Liver (tissue), 9 donors: ENCODE measurements around the gene PIK3R5. TPM values are rescaled to one million over a fixed set of nuclear protein-coding genes. Genes with fewer than 3 reads are reported as not detected.

ENCODE experiments used
- DNase-seq: peaks from one replicate; pipeline ENCODE4 v3.0.0-alpha.2; 2017; ENCODE audit warnings: low spot score
- H3K27ac ChIP-seq, 2 donors: one replicate each; pipeline ENCODE4 v1.7.0; 2013; ENCODE audit warnings: inconsistent platforms in 2 of 2, low read length in 2 of 2, control low read depth in 1 of 2, low read depth in 1 of 2, mild to moderate bottlenecking in 1 of 2
- H3K27me3 ChIP-seq, 4 donors: one replicate each; pipeline versions ENCODE4 v1.6.1 to v1.7.0; 2013; ENCODE audit warnings: low read length in 3 of 4, inconsistent platforms in 1 of 4, mild to moderate bottlenecking in 1 of 4, moderate library complexity in 1 of 4; ENCODE audit not compliant: control insufficient read depth in 4 of 4, insufficient read depth in 4 of 4
- H3K36me3 ChIP-seq, 4 donors: one replicate each; pipeline versions ENCODE4 v1.6.1 to v1.7.0; 2013; ENCODE audit warnings: low read length in 3 of 4, mild to moderate bottlenecking in 3 of 4, low read depth in 1 of 4, moderate library complexity in 1 of 4; ENCODE audit not compliant: control insufficient read depth in 4 of 4, insufficient read depth in 3 of 4
- H3K4me1 ChIP-seq, 4 donors: one replicate each; pipeline versions ENCODE4 v1.6.1 to v1.7.0; 2013; ENCODE audit warnings: low read length in 3 of 4, mild to moderate bottlenecking in 3 of 4, moderate library complexity in 1 of 4; ENCODE audit not compliant: control insufficient read depth in 4 of 4, insufficient read depth in 4 of 4
- H3K4me3 ChIP-seq, 3 donors: one replicate each; pipeline versions ENCODE4 v1.6.1 to v1.7.0; 2013; ENCODE audit warnings: low read length in 3 of 3, control low read depth in 1 of 3, low read depth in 1 of 3, mild to moderate bottlenecking in 1 of 3
- H3K9ac ChIP-seq, 2 donors: one replicate each; pipeline ENCODE4 v1.7.0; 2013; ENCODE audit warnings: low read length in 2 of 2, mild to moderate bottlenecking in 2 of 2, moderate library complexity in 2 of 2, control low read depth in 1 of 2, low read depth in 1 of 2
- H3K9me3 ChIP-seq, 4 donors: one replicate each; pipeline versions ENCODE4 v1.6.1 to v1.7.0; 2013; ENCODE audit warnings: low read length in 3 of 4; ENCODE audit not compliant: control insufficient read depth in 4 of 4
- EGR1 ChIP-seq, 2 donors: IDR thresholded peaks; 2 replicates each; pipeline ENCODE4 v1.6.1; 2016 to 2018; ENCODE audit warnings: antibody characterized with exemption in 2 of 2, low read depth in 2 of 2
- FOXA1 ChIP-seq: IDR thresholded peaks from 2 replicates; pipeline ENCODE4 v1.6.1; 2016; ENCODE audit warnings: antibody characterized with exemption
- FOXA2 ChIP-seq: IDR thresholded peaks from 2 replicates; pipeline ENCODE4 v1.6.1; 2016; ENCODE audit warnings: antibody characterized with exemption
- GABPA ChIP-seq, 2 donors: IDR thresholded peaks in 1 of 2; conservative IDR thresholded peaks in 1 of 2; 2 replicates each; pipeline ENCODE4 v1.6.1; 2016; ENCODE audit warnings: antibody characterized with exemption in 2 of 2, mild to moderate bottlenecking in 1 of 2, moderate library complexity in 1 of 2
- HNF4G ChIP-seq: IDR thresholded peaks from 2 replicates; pipeline ENCODE4 v1.6.1; 2016; ENCODE audit warnings: antibody characterized with exemption
- NR2F2 ChIP-seq: IDR thresholded peaks from 2 replicates; pipeline ENCODE4 v1.6.1; 2016; ENCODE audit warnings: antibody characterized with exemption
- RAD21 ChIP-seq, 2 donors: IDR thresholded peaks; 2 replicates each; pipeline ENCODE4 v1.6.1; 2016; ENCODE audit warnings: antibody characterized with exemption in 2 of 2, mild to moderate bottlenecking in 2 of 2
- RXRA ChIP-seq, 2 donors: IDR thresholded peaks; 2 replicates each; pipeline ENCODE4 v1.6.1; 2017 to 2018; ENCODE audit warnings: antibody characterized with exemption in 2 of 2, mild to moderate bottlenecking in 1 of 2
- SP1 ChIP-seq: IDR thresholded peaks from 2 replicates; pipeline ENCODE4 v1.6.1; 2018; ENCODE audit warnings: antibody characterized with exemption, mild to moderate bottlenecking
- TAF1 ChIP-seq: conservative IDR thresholded peaks from 2 replicates; pipeline ENCODE4 v1.6.1; 2016; ENCODE audit warnings: antibody characterized with exemption, mild to moderate bottlenecking
- YY1 ChIP-seq: IDR thresholded peaks from 2 replicates; pipeline ENCODE4 v1.6.1; 2016; ENCODE audit warnings: antibody characterized with exemption, mild to moderate bottlenecking
- WGBS: extraction: QIAGEN DNeasy Blood & Tissue Kit; methylation state at CpG from one replicate; pipeline ENCODE4 v1.1.7; 2013; 5-methylcytosine and 5-hydroxymethylcytosine counted together
- polyA plus RNA-seq, 2 donors: library from polyadenylated mRNA; stranded (reverse) in 1 of 2; unstranded in 1 of 2; fragments of 200-250 nt in 1 of 2; fragments of >200 nt in 1 of 2; fragmentation: Nextera tagmentation in 1 of 2; extraction: Ambion mirVana in 1 of 2; gene quantifications; one replicate each; pipeline versions ENCODE4 v1.2.1 to v1.2.3, GENCODE V29; 2013 to 2015
- total RNA-seq, 2 donors: library from RNA; depleted of rRNA; stranded (reverse); fragments of >200 nt; gene quantifications; one replicate each; pipeline ENCODE4 v1.2.3, GENCODE V29; 2014
- TF ChIP-seq, protein P1 (sequence below): IDR thresholded peaks from 2 replicates; pipeline ENCODE4 v1.6.1; 2016; ENCODE audit warnings: antibody characterized with exemption
- TF ChIP-seq, protein P2 (sequence below): IDR thresholded peaks from 2 replicates; pipeline ENCODE4 v1.6.1; 2016; ENCODE audit warnings: antibody characterized with exemption, mild to moderate bottlenecking
- TF ChIP-seq, protein P3 (sequence below): IDR thresholded peaks from 2 replicates; pipeline ENCODE4 v1.6.1; 2016; ENCODE audit warnings: antibody characterized with exemption
- TF ChIP-seq, protein P4 (sequence below): IDR thresholded peaks from 2 replicates; pipeline ENCODE4 v1.6.1; 2016; ENCODE audit warnings: antibody characterized with exemption
- donor health status: healthy.
- donor health status: healthy.
- donor health status: healthy.
- donor health status: healthy.
- donor health status: healthy.

Gene PIK3R5
- total and polyA plus RNA-seq, 4 donors: 0.93 to 7.8 (median 2.6) TPM

DNA sequence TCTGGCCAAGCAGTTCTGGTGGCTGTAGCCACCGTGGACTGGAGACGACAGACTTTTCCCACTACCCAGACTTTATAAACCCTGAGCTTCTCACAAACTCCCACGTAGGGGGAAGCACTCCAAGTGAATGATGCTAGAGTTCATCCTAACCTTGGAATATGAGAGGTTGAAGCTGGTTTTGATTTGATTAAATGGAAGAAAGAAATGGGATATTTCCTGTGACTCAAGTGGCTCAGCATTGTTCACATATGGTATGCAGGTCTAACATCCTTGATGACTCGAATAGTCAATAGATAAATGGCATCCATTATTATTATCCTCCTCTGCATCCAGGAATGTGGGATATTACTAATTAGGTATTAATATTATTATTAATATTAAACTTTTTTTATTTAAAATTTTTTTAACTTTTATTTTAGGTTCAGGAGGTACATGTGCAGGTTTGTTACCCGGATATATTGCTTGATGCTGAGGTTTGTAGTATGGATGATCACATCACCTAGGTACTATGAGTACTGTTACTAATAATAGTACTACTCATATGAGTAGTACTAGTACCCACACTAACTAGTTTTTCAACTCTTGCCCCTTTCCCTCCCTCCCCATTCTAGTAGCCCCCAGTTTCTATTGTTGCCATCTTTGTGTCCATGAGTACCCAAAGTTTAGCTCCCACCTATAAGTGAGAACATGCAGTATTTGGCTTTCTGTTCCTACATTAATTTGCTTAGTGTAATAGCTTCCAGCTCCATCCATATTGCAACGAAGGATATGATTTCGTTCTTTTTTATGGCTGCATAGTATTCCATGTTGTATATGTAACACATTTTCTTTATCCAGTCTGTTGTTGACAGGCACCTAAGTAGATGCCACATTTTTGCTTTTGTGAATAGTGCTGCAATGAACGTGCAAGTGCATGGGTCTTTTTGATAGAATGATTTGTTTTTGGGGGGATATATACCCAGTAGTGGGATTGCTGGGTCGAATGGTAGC lies 121.0 kb downstream of the PIK3R5 start:
- H3K9me3 ChIP-seq: no peaks in the 10 kb centered on the region
- peaks cover 0 to 2% (median 0%) of the 10 kb centered on the region in 4 donors for H3K27me3 ChIP-seq
- no peaks in the 10 kb centered on the region for H3K4me1 ChIP-seq
- H3K36me3 ChIP-seq: no peaks in the 10 kb centered on the region
- H3K9ac ChIP-seq: no peak overlapping the region
- TF ChIP-seq YY1 (no peak), HNF4G (no peak), RAD21 (IDR thresholded peaks at IDR 0.05) (no peak), GABPA (IDR thresholded peaks at IDR 0.05 in 1 of 2, conservative IDR thresholded peaks at IDR 0.05 in 1 of 2) (no peak), TAF1 (no peak), FOXA1 (no peak), SP1 (no peak), FOXA2 (no peak)
- TF ChIP-seq, protein P1, sequence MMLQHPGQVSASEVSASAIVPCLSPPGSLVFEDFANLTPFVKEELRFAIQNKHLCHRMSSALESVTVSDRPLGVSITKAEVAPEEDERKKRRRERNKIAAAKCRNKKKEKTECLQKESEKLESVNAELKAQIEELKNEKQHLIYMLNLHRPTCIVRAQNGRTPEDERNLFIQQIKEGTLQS: no peak
- TF ChIP-seq, protein P2, sequence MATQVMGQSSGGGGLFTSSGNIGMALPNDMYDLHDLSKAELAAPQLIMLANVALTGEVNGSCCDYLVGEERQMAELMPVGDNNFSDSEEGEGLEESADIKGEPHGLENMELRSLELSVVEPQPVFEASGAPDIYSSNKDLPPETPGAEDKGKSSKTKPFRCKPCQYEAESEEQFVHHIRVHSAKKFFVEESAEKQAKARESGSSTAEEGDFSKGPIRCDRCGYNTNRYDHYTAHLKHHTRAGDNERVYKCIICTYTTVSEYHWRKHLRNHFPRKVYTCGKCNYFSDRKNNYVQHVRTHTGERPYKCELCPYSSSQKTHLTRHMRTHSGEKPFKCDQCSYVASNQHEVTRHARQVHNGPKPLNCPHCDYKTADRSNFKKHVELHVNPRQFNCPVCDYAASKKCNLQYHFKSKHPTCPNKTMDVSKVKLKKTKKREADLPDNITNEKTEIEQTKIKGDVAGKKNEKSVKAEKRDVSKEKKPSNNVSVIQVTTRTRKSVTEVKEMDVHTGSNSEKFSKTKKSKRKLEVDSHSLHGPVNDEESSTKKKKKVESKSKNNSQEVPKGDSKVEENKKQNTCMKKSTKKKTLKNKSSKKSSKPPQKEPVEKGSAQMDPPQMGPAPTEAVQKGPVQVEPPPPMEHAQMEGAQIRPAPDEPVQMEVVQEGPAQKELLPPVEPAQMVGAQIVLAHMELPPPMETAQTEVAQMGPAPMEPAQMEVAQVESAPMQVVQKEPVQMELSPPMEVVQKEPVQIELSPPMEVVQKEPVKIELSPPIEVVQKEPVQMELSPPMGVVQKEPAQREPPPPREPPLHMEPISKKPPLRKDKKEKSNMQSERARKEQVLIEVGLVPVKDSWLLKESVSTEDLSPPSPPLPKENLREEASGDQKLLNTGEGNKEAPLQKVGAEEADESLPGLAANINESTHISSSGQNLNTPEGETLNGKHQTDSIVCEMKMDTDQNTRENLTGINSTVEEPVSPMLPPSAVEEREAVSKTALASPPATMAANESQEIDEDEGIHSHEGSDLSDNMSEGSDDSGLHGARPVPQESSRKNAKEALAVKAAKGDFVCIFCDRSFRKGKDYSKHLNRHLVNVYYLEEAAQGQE: no peak
- TF ChIP-seq, protein P3, sequence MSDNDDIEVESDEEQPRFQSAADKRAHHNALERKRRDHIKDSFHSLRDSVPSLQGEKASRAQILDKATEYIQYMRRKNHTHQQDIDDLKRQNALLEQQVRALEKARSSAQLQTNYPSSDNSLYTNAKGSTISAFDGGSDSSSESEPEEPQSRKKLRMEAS: no peak
- no peak overlapping the region for H3K27ac ChIP-seq
- no peak overlapping the region for H3K4me3 ChIP-seq
- WGBS: 82% methylated on average over 9 of the region's 9 CpGs
- no peak for DNase-seq

DNA sequence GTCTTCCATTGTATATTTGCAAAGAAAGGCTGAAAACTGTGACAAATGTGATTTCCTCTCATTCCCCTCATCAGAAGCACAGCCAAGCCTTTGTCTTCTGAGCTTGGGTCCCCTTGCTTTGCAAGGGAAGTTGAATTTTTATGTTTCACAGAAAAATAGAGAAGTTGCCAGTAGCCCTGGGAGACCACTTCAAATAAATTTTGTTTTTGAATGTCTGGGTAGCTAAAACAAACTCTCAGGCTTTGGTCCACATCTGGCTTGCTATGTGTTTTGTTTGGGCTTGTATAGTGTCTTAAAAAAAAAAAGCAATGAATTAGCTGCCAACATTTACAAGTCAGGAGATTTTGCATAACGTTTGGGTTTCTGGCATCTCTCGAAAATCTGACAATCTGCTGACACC lies 122.2 kb downstream of the PIK3R5 start:
- Histone ChIP-seq H3K27me3 (no peaks in the 10 kb centered on the region), H3K27ac (no peak overlapping the region), H3K36me3 (no peaks in the 10 kb centered on the region), H3K9me3 (no peaks in the 10 kb centered on the region), H3K4me1 (no peaks in the 10 kb centered on the region), H3K4me3 (no peak overlapping the region), H3K9ac (no peak overlapping the region)
- TF ChIP-seq EGR1 (IDR thresholded peaks at IDR 0.05; ENCODE audit: low read depth in 2 of 2): no peak
- TF ChIP-seq, protein P4, sequence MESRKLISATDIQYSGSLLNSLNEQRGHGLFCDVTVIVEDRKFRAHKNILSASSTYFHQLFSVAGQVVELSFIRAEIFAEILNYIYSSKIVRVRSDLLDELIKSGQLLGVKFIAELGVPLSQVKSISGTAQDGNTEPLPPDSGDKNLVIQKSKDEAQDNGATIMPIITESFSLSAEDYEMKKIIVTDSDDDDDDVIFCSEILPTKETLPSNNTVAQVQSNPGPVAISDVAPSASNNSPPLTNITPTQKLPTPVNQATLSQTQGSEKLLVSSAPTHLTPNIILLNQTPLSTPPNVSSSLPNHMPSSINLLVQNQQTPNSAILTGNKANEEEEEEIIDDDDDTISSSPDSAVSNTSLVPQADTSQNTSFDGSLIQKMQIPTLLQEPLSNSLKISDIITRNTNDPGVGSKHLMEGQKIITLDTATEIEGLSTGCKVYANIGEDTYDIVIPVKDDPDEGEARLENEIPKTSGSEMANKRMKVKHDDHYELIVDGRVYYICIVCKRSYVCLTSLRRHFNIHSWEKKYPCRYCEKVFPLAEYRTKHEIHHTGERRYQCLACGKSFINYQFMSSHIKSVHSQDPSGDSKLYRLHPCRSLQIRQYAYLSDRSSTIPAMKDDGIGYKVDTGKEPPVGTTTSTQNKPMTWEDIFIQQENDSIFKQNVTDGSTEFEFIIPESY: no peak
- TF ChIP-seq, protein P2: no peak
- no peak for TF ChIP-seq NR2F2
- TF ChIP-seq, protein P1: no peak
- no peak for TF ChIP-seq YY1
- TF ChIP-seq, protein P3: no peak
- no peak for TF ChIP-seq TAF1
- TF ChIP-seq SP1: no peak
- TF ChIP-seq RXRA (IDR thresholded peaks at IDR 0.05): no peak
- TF ChIP-seq RAD21 (IDR thresholded peaks at IDR 0.05): no peak
- TF ChIP-seq GABPA (IDR thresholded peaks at IDR 0.05 in 1 of 2, conservative IDR thresholded peaks at IDR 0.05 in 1 of 2): no peak
- no peak for TF ChIP-seq FOXA2
- 58% methylated on average over 2 of the region's 2 CpGs for WGBS
- DNase-seq: no peak
